AG08396 (cell line): ENCODE measurements around the gene HSPA9.

Source experiments
- DNase-seq: peaks from one replicate; pipeline ENCODE4 v3.0.0; 2012; ENCODE audit warnings: low spot score, mixed read lengths

Gene HSPA9

GRCh38 chr5:138560971-138561370, 14.2 kb downstream of the HSPA9 start:
- no peak for DNase-seq

DNA sequence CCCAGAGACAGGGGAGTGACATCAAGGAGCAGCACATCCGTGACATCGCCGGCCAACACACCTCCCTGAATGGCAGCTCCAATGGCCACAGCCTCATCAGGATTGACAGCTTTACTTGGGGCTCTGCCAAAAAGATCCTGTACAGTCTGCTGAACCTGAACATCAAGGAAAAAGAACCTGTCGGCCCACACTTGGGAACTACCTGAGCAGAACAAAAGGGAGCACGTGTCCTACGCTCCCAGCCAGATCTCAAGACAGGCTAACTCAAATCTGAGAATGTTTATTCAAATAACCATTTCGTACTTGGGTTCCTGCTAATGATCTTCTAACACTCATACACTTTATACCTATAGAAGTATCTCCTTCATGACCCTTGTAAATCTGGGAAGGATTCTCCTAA, 15.3 kb downstream of the HSPA9 start:
- DNase-seq, result no peak

GRCh38 chr5:138557677-138558076, 17.5 kb downstream of the HSPA9 start:
- no peak for DNase-seq

GRCh38 chr5:138554143-138554542, 21.1 kb downstream of the HSPA9 start:
- DNase-seq, result no peak

DNA sequence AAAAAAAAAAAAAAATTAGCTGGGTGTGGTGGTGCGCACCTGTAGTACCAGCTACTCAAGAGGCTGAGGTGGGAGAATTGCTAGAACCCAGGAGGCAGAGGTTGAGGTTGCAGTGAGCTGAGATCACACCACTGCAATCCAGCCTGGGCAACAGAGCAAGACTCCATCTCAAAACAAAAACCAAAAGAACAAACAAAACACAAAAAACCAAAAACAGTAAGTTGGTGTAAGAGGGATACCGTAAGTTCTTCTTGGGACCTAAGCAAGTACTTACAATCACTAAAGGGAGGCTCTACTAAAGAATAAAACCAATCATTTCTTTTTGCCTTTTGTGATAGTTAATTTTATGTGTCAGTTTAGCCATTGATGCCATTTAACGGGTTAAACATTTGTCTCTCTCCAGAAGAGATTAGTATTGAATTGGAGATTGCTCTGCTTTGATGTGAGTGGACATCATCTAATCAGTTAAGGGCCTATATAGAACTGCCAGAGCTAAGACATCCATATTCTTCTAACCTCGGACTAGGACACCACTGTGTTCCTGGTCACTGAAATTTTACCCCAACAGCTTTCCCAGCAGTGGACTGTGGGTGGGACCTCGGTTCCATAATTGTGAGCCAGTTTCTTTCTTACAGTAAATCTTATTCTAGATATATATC, 21.6 kb downstream of the HSPA9 start:
- no peak for DNase-seq

GRCh38 chr5:138552657-138553056, 22.5 kb downstream of the HSPA9 start:
- DNase-seq, result no peak

- DNase-seq, result no peak
Measured at GRCh38 chr5:138549414-138549813, 25.8 kb downstream of the HSPA9 start.

DNA sequence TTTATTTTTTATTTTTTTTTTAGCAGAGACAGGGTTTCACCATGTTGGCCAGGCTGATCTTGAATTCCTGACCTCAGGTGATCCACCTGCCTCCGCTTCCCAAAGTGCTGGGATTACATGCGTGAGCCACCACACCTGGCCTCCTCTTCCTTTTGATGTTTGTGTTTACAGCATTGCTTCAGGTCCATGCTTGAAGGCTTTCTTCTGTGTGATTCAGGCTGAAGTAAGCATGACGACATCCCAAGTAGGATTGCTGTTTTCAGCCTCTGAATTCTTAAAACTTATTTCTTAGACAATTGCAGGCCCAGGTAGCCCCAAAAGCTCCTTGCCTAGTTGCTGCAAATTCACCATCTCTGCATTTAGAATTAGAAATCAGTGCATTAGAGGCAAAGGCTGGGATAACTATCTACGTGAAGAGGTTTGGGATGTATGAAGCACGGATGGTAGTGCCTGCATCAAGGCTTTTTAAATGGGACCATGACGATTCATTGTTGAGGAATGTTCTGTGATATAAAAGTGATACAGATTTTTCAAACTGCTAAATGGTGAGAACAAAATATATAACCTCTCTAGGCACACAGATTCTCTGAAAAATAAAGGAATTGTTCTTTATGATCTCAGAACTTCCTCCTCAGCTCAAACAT, 29.2 kb downstream of the HSPA9 start:
- DNase-seq, result no peak

GRCh38 chr5:138544181-138545134, 30.7 kb downstream of the HSPA9 start:
- DNase-seq, result peak; percentile 12

DNA sequence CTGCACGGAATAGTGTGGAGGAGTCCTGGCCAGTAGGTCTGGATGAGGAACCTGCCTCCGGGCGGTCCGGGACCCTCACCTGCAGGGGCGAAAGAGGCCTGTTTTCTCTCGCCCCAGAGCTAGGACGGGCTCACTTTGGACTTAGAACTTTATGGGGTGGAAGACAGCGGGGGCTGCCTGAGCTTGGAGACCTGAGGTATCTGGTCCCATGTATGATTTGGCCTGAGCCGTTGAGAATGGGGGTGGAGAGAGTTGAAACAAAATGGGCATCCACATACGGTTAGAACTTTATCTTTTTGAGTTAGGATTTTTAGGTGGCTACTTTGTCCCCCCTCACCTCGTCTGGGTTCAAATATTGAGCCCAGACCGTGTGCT, 31.5 kb downstream of the HSPA9 start:
- DNase-seq, result peak; percentile 68

DNA sequence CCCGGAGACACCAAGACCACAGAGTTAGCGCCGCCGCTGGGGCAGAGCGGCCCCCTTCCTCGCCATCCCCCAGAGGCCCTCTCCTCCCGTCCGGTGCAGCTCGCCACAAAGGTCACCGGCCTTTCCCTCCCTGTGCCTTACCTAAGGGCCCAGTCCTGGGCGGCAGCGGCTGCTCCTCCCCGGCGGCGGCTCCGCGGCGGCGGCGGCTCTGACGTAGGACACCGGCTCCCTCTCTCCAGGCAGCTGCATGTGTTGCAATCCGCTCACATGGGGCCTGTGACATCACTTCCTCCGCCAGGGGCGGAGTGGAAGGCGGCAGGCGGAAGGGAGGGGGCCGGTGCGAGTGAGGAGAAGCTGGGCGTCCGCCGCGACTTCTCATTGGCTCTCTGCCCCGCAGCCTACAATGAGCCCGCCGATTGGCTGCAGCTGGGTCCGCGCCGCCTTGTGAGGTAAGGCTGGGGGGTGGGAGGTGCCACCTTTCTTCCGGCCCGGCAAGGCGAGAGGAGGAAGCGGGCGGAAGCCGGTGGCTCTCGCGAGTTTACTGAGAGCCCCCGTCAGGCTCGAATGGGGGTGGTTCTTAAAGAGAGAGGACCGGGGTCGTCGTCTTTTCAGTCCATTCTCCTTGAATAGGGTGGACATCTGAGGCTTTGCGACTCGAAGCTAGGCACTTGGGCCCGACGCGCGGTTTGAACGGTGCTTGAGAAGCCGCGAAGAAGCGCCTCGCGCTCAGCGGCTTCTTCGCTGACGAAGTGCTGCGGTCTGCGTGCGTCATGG, 32.1 kb downstream of the HSPA9 start, which contains the start of gene ETF1:
TSS of gene ETF1 (minus strand) at position 281 of the 774 bp plus-strand sequence. CDS start 318 bp downstream, outside the sequence.
- DNase-seq, result peak; percentile 98

DNA sequence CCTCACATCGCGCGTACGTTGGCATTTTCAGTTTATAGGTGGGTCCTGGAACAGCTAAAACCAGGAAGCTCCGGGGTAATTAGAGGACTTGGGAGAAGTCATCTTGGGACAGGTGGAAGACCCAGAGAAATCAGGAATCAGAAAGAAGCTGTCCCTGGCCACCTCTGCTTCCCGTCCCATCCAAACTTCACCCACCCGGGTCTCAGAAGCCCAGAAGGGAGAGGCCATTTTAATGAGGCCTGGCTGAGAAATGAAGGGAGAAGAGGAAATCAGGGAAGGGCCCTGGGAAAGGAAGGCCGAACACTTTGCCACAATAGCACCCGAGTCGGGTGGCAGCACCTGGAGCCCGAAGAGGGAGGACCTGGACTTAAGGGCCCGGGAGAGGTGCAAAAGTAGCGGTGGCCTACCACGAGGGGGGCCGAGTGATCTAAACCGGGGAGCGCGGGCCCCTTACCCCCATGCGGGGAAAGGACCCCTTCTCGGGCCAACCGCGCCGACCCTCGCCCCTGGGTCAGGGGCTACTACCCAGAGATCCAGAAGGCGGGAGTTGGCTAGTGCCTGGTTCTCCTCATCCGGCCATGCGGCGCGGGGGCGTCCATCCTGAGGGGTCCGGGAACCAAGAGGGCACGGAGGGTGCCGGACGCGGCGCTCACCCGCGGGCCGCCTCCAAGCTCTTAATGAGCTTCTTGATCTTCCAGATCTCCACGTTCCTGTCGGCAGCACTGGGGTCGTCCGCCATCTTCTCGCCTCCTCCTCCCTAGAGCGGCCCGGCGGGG, 32.8 kb downstream of the HSPA9 start:
- DNase-seq, result no peak

GRCh38 chr5:138541511-138542179, 33.6 kb downstream of the HSPA9 start:
- DNase-seq, result no peak

DNA sequence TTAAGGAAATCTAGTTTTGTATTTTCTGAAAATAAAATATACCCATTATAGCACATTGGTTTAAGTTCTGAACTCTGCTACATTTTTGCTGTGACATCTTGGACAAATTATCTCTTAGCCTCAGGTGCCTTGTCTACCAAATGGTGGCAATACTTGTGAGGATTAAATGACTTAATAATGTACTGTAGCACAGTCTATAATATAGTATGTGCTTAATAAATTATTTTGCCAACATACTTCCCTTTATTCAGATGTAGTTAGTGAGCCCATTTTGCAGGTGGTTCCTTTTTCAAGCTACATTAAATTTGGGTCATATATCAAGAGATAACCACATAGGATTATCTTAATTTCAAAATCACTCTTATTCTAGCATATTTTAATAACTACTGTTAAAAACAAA, 35.4 kb downstream of the HSPA9 start:
- no peak for DNase-seq

GRCh38 chr5:138538943-138539627, 36.1 kb downstream of the HSPA9 start:
- DNase-seq, result no peak

DNA sequence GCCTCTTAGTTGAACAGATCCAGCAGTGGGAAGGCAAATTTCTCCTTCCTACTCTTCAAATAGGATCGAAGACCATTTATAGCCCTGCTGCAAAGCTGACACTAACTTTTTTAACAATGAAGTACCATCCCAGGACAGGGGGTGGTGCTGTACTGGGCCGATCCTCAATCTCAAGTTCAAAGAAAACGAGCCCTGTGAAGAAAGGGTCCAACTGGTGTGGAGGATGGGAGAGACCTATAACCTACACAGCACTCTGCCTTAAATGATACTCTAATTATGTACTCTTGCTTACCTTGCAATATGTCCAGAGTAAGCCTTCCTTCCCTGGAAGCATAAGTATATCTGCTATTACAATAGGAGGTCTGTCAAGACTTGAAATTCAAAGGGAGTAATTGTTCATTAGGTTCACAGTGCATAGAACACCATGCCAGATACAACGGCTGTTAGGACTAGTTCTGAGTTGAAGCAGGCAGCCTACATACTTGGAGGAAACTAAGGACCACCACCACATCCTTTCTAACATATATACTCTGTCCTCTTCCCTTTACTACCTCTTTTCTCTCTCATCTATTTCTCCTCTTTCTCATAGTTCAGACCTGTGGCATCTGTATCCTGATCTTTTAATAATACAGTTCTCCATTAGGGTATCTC, 38.4 kb downstream of the HSPA9 start:
- peak; percentile 16 for DNase-seq

GRCh38 chr5:138536215-138536614, 39.0 kb downstream of the HSPA9 start:
- DNase-seq, result no peak

DNA sequence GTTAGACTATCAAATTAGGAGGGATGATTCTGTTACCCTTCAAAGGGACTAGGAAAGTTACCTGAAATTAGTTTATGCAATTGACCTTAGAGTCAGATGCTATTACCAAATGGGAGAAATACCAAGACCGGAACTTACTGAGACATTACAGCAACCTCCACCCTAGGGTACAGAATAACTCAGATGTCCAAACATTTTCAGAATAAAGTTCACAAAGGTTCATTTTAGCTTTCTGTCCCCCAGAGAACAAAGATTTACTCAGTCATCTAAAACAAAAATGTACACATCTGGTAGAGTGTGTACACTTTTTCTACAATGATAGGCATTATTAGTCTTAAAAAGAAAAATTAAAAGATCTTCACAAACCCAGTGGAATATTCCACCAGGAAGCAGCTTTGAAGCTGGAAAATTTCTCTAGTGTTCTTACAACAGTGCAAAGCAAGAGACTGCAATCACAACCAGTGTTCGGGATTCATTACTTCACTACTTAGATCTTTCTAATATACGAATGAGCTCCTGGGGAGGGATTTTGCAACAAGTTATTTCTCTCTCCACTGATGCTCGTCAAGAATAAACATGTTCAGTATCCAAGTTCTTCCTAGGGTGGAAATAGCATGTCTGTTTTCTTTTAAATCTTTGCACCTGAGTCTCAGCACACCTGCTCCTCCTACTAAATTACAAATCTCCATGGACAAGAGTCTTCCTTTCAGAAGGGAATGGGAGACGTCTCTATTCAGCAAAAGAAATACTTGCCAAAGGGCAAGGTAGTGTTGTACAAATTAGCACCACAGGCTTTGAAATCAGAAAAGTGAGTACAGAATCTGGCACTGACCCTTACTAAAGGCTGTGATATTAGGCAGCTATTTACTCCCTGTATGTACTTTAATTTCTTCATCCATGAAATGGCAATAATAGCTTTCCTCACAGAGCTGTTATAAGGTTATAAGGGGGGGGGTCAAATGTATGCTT, 40.9 kb downstream of the HSPA9 start:
- no peak for DNase-seq
